ENCODE results near the gene RBM6. TPM values are rescaled to one million over a fixed set of nuclear protein-coding genes. Genes with fewer than 3 reads are reported as not detected.

The RBM6 gene
- total RNA-seq, 1 experiment from 2014 or later: 74.1 TPM

GRCh38 chr3:49998326-49998725 lies 58.4 kb downstream of the RBM6 start:
- no TSS peak for BruUV-seq (replicated peaks)

GRCh38 chr3:50001511-50001910 lies 61.6 kb downstream of the RBM6 start:
- DNase-seq: no peak
- intact Hi-C loops (cut with micrococcal nuclease; ENCODE audit: unreplicated experiment): no loop called here
- H3K4me1 ChIP-seq: no peaks in the 10 kb centered on the region
- BruUV-seq (replicated peaks): no TSS peak
- Mint-ChIP-seq H3K9me3 (ENCODE audit: unreplicated experiment) (no peaks in the 10 kb centered on the region), H3K4me3 (ENCODE audit: unreplicated experiment) (no peak overlapping the region), H3K4me1 (ENCODE audit: low read depth, unreplicated experiment) (no peaks in the 10 kb centered on the region), H3K36me3 (ENCODE audit: insufficient read depth, unreplicated experiment) (peaks cover 65% of the 10 kb centered on the region), H3K27ac (ENCODE audit: unreplicated experiment) (no peak overlapping the region), H3K27me3 (ENCODE audit: insufficient read depth, unreplicated experiment) (no peaks in the 10 kb centered on the region)
- no peaks in the 10 kb centered on the region for H3K27me3 ChIP-seq (replicated peaks; ENCODE audit: control insufficient read depth, insufficient read depth, low read length)
- H3K4me3 ChIP-seq (ENCODE audit: low read depth, low read length): no peak overlapping the region
- CTCF ChIA-PET: no interaction called here
- H3K9me3 ChIP-seq: no peaks in the 10 kb centered on the region
- POLR2A ChIA-PET: no interaction called here
- H3K36me3 ChIP-seq (ENCODE audit: control insufficient read depth, insufficient read depth, low read length): no peaks in the 10 kb centered on the region
- TF ChIP-seq, protein P1, sequence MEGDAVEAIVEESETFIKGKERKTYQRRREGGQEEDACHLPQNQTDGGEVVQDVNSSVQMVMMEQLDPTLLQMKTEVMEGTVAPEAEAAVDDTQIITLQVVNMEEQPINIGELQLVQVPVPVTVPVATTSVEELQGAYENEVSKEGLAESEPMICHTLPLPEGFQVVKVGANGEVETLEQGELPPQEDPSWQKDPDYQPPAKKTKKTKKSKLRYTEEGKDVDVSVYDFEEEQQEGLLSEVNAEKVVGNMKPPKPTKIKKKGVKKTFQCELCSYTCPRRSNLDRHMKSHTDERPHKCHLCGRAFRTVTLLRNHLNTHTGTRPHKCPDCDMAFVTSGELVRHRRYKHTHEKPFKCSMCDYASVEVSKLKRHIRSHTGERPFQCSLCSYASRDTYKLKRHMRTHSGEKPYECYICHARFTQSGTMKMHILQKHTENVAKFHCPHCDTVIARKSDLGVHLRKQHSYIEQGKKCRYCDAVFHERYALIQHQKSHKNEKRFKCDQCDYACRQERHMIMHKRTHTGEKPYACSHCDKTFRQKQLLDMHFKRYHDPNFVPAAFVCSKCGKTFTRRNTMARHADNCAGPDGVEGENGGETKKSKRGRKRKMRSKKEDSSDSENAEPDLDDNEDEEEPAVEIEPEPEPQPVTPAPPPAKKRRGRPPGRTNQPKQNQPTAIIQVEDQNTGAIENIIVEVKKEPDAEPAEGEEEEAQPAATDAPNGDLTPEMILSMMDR (IDR thresholded peaks at IDR 0.05; ENCODE audit: insufficient read depth in 1 of 2, low read depth in 1 of 2, low read length in 1 of 2, severe bottlenecking in 1 of 2, unreplicated experiment in 1 of 2): no peak

More at GRCh38 chr3:49998326-49998725, 58.4 kb downstream of the RBM6 start:
- no peaks in the 10 kb centered on the region for H3K27me3 ChIP-seq (replicated peaks; ENCODE audit: control insufficient read depth, insufficient read depth, low read length)
- ChIA-PET CTCF (no interaction called here), POLR2A (no interaction called here)
- H3K4me3 ChIP-seq (ENCODE audit: low read depth, low read length): no peak overlapping the region
- peaks cover 51% of the 10 kb centered on the region for H3K36me3 Mint-ChIP-seq (ENCODE audit: insufficient read depth, unreplicated experiment)
- no peaks in the 10 kb centered on the region for H3K9me3 Mint-ChIP-seq (ENCODE audit: unreplicated experiment)
- no peaks in the 10 kb centered on the region for H3K4me1 Mint-ChIP-seq (ENCODE audit: low read depth, unreplicated experiment)
- H3K27me3 Mint-ChIP-seq (ENCODE audit: insufficient read depth, unreplicated experiment): no peaks in the 10 kb centered on the region
- TF ChIP-seq, protein P1 (IDR thresholded peaks at IDR 0.05; ENCODE audit: insufficient read depth in 1 of 2, low read depth in 1 of 2, low read length in 1 of 2, severe bottlenecking in 1 of 2, unreplicated experiment in 1 of 2): no peak
- peak in 1 of 2 experiments; percentile 1 for DNase-seq
- no peaks in the 10 kb centered on the region for H3K4me1 ChIP-seq
- no peak overlapping the region for H3K4me3 Mint-ChIP-seq (ENCODE audit: unreplicated experiment)
- H3K27ac Mint-ChIP-seq (ENCODE audit: unreplicated experiment): no peak overlapping the region
- H3K36me3 ChIP-seq (ENCODE audit: control insufficient read depth, insufficient read depth, low read length): no peaks in the 10 kb centered on the region
- intact Hi-C loops (cut with micrococcal nuclease; ENCODE audit: unreplicated experiment): no loop called here
- H3K9me3 ChIP-seq: no peaks in the 10 kb centered on the region

GRCh38 chr3:50003216-50003615 lies 63.3 kb downstream of the RBM6 start:
- ChIA-PET CTCF (no interaction called here), POLR2A (no interaction called here)
- no TSS peak for BruUV-seq (replicated peaks)
- no peaks in the 10 kb centered on the region for H3K27me3 ChIP-seq (replicated peaks; ENCODE audit: control insufficient read depth, insufficient read depth, low read length)
- TF ChIP-seq, protein P1 (IDR thresholded peaks at IDR 0.05; ENCODE audit: insufficient read depth in 1 of 2, low read depth in 1 of 2, low read length in 1 of 2, severe bottlenecking in 1 of 2, unreplicated experiment in 1 of 2): no peak
- no peak overlapping the region for H3K4me3 ChIP-seq (ENCODE audit: low read depth, low read length)
- peaks cover 71% of the 10 kb centered on the region for H3K36me3 Mint-ChIP-seq (ENCODE audit: insufficient read depth, unreplicated experiment)
- intact Hi-C loops (cut with micrococcal nuclease; ENCODE audit: unreplicated experiment): no loop called here
- no peak for DNase-seq
- H3K36me3 ChIP-seq (ENCODE audit: control insufficient read depth, insufficient read depth, low read length): no peaks in the 10 kb centered on the region
- no peak overlapping the region for H3K4me3 Mint-ChIP-seq (ENCODE audit: unreplicated experiment)
- H3K27me3 Mint-ChIP-seq (ENCODE audit: insufficient read depth, unreplicated experiment): no peaks in the 10 kb centered on the region
- H3K9me3 Mint-ChIP-seq (ENCODE audit: unreplicated experiment): no peaks in the 10 kb centered on the region
- no peaks in the 10 kb centered on the region for H3K4me1 ChIP-seq
- H3K9me3 ChIP-seq: no peaks in the 10 kb centered on the region
- H3K27ac Mint-ChIP-seq (ENCODE audit: unreplicated experiment): no peak overlapping the region
- no peaks in the 10 kb centered on the region for H3K4me1 Mint-ChIP-seq (ENCODE audit: low read depth, unreplicated experiment)

Measured in Caco-2 (cell line).